HPDE6-E6E7 (cell line): ENCODE measurements around the gene ATOH8.
"Not testable (repeated sequence)": the region's sequence is repeated elsewhere in the genome, so short reads cannot be mapped to it uniquely, and the experiment has no call there.

Source experiments
- DNase-seq: peaks from one replicate; pipeline ENCODE4 v3.0.0; 2011; ENCODE audit warnings: missing footprints; ENCODE audit errors: extremely low spot score

ATOH8 gene

GRCh38 chr2:85753525-85754312 is at the start of gene ATOH8:
Gene ATOH8, plus strand, starts transcription at chr2:85753991. Its CDS starts 199 bp downstream, at chr2:85754190.
- no peak for DNase-seq

- DNase-seq, result no peak
Measured at GRCh38 chr2:85704038-85704437, 49.8 kb upstream of the ATOH8 start.

GRCh38 chr2:85704800-85705679 is 48.8 kb upstream of the ATOH8 start:
- no peak for DNase-seq

GRCh38 chr2:85705680-85706039 is 48.1 kb upstream of the ATOH8 start:
- DNase-seq, result peak; percentile 75

- DNase-seq, result no peak
Measured at GRCh38 chr2:85706063-85706462, 47.7 kb upstream of the ATOH8 start.

GRCh38 chr2:85706599-85707296 is 47.0 kb upstream of the ATOH8 start:
- DNase-seq, result no peak

GRCh38 chr2:85707304-85707703 is 46.5 kb upstream of the ATOH8 start:
- peak; percentile 51 for DNase-seq

GRCh38 chr2:85708641-85709040 is 45.1 kb upstream of the ATOH8 start:
- no peak for DNase-seq

- DNase-seq, result no peak
Measured at GRCh38 chr2:85709401-85709811, 44.4 kb upstream of the ATOH8 start.

GRCh38 chr2:85710687-85711577 is 42.9 kb upstream of the ATOH8 start:
- no peak for DNase-seq

- DNase-seq, result no peak
Measured at GRCh38 chr2:85711578-85712060, 42.2 kb upstream of the ATOH8 start.

- DNase-seq, result no peak
Measured at GRCh38 chr2:85712336-85712735, 41.5 kb upstream of the ATOH8 start.

- no peak for DNase-seq
Measured at GRCh38 chr2:85712849-85713612, 40.8 kb upstream of the ATOH8 start.

- no peak for DNase-seq
Measured at GRCh38 chr2:85713836-85714235, 40.0 kb upstream of the ATOH8 start.

- not testable (repeated sequence) for DNase-seq
Measured at GRCh38 chr2:85714421-85714820, 39.4 kb upstream of the ATOH8 start.

- DNase-seq, result no peak
Measured at GRCh38 chr2:85714841-85715240, 39.0 kb upstream of the ATOH8 start.

- DNase-seq, result no peak
Measured at GRCh38 chr2:85716346-85716914, 37.4 kb upstream of the ATOH8 start.

GRCh38 chr2:85717308-85718008 is 36.3 kb upstream of the ATOH8 start:
- DNase-seq, result no peak

- DNase-seq, result no peak
Measured at GRCh38 chr2:85718009-85718391, 35.8 kb upstream of the ATOH8 start.
